Measurements from ENCODE around the gene TTYH1. TPM values are rescaled to one million over a fixed set of nuclear protein-coding genes. Genes with fewer than 3 reads are reported as not detected.

The TTYH1 gene
- total RNA-seq, 1 donor from 2014 or later, result 144 TPM

- no peaks in the 10 kb centered on the region for H3K9me3 Mint-ChIP-seq (ENCODE audit: low read depth)
- no peak for DNase-seq (ENCODE audit: low spot score, unreplicated experiment)
- peaks cover 1% of the 10 kb centered on the region for H3K4me1 Mint-ChIP-seq (ENCODE audit: low read depth)
- no peak for TF ChIP-seq CTCF (IDR thresholded peaks at IDR 0.05; ENCODE audit: unreplicated experiment)
- H3K36me3 Mint-ChIP-seq (ENCODE audit: insufficient read depth), result peaks cover 21% of the 10 kb centered on the region
- H3K27me3 Mint-ChIP-seq, result peaks cover 2% of the 10 kb centered on the region
- peak overlapping the region; percentile 35 for H3K4me3 Mint-ChIP-seq (ENCODE audit: low read depth)
- peak overlapping the region; percentile 74 for H3K27ac Mint-ChIP-seq
These were observed 43.5 kb downstream of the TTYH1 start for GRCh38 chr19:54458648-54459281.

DNA sequence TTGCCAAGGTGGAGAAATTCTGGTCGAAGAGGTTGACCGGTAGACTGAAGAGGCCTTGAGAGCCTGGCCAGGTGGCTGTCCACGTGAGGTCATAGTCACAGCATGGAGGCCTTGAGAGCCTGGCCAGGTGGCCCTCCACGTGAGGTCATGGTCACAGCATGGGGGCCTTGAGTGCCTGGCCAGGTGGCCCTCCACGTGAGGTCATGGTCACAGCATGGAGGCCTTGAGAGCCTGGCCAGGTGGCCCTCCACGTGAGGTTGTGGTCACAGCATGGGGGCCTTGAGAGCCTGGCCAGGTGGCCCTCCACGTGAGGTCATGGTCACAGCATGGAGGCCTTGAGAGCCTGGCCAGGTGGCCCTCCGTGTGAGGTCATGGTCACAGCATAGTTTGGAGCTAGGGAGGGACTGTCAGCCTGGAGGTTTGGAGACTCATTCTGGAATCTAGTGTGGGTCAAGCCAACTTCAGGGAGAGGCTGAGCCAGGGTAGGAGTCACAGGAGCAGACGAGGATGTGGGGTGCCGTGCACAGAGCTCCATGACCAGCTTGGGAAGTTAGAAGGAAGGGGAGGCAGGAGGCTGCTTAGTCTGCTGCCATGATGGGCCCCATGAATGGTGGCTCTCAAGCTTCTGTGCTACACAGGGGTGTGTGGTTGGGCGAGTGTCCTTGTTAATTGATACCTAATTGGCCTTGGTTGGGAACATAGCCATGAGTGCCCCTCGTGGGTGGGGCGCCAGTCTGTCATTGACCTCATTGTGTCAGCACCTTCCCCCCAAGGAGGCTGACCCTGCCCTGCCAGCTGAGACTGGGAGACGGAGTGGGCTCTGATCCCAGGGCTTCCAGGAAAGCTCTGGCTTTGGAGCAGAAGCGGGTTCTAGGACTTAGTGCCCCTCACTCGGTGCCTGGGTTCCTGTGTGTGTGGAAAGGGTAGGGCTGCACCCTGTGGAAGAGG lies 44.3 kb downstream of the TTYH1 start:
- no peak for TF ChIP-seq CTCF (IDR thresholded peaks at IDR 0.05; ENCODE audit: unreplicated experiment)
- H3K4me1 Mint-ChIP-seq (ENCODE audit: low read depth), result peaks cover 7% of the 10 kb centered on the region
- no peaks in the 10 kb centered on the region for H3K9me3 Mint-ChIP-seq (ENCODE audit: low read depth)
- DNase-seq (ENCODE audit: low spot score, unreplicated experiment), result no peak
- peaks cover 21% of the 10 kb centered on the region for H3K36me3 Mint-ChIP-seq (ENCODE audit: insufficient read depth)
- peak overlapping the region; percentile 74 for H3K27ac Mint-ChIP-seq
- H3K4me3 Mint-ChIP-seq (ENCODE audit: low read depth), result peak overlapping the region; percentile 35
- peaks cover 8% of the 10 kb centered on the region for H3K27me3 Mint-ChIP-seq

DNA sequence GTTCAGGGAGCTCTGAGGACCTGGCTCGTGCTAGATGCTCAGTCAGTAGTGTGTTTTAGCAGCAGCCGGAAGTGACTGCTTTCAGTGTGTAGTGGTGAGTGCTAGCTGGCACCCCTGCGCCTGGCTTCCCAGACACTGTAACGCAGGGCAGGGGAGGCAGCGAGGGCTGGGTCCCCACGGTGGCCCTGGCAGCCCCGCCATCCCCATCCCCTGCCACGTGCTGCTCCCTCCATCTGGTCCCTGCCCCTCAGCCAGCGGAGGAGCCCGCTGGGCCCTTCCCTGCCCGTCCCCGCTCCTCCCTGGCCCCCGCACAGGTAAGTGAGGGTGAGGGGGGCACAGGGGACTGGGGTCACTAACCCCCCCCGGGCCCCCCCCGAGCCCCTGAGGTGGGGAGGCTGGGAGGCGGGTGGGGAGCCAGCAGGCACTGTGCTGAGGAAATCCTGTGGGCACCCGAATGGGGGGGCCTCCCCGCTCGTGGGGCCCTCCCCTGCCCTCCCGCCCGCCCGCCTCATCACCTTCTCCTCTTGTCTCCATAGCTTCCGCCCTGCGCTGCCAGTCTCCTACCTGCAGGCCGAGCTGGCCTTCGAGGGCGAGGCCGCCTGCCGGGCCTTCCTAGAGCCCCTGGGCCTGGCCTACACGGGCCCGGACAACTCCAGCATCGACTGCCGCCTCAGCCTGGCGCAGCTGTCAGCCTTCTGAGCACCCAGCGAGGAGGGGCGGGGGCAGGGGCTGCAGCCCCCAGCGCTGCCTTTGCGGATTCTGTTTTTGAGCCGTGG lies 45.2 kb downstream of the TTYH1 start:
- peaks cover 19% of the 10 kb centered on the region for H3K36me3 Mint-ChIP-seq (ENCODE audit: insufficient read depth)
- H3K4me1 Mint-ChIP-seq (ENCODE audit: low read depth), result peaks cover 7% of the 10 kb centered on the region
- H3K4me3 Mint-ChIP-seq (ENCODE audit: low read depth), result no peak overlapping the region
- DNase-seq (ENCODE audit: low spot score, unreplicated experiment), result no peak
- no peaks in the 10 kb centered on the region for H3K9me3 Mint-ChIP-seq (ENCODE audit: low read depth)
- H3K27ac Mint-ChIP-seq, result no peak overlapping the region
- no peak for TF ChIP-seq CTCF (IDR thresholded peaks at IDR 0.05; ENCODE audit: unreplicated experiment)
- H3K27me3 Mint-ChIP-seq, result peaks cover 8% of the 10 kb centered on the region

DNA sequence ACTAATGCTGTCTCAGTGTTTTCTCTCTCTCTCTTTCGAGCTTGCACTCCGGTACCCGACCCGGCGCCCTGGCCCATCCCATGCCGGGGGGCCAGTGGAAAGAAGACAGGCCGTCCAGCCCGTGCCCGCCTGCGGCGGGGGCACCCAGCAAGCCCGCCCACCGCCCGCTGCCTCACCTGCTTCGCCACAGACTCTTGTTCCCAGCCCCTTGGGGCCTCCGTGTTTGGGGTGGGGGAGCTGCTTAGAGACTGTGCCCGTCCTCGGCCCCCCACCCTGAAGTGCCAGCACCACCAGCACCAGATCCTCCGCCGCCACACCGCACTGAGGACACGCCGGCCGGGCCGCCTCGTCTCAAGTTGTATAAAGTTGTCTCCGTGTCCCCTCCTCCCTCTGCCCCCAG lies 45.9 kb downstream of the TTYH1 start:
- H3K36me3 Mint-ChIP-seq (ENCODE audit: insufficient read depth), result peaks cover 19% of the 10 kb centered on the region
- peaks cover 14% of the 10 kb centered on the region for H3K27me3 Mint-ChIP-seq
- no peak overlapping the region for H3K27ac Mint-ChIP-seq
- no peak overlapping the region for H3K4me3 Mint-ChIP-seq (ENCODE audit: low read depth)
- no peaks in the 10 kb centered on the region for H3K9me3 Mint-ChIP-seq (ENCODE audit: low read depth)
- no peak for TF ChIP-seq CTCF (IDR thresholded peaks at IDR 0.05; ENCODE audit: unreplicated experiment)
- DNase-seq (ENCODE audit: low spot score, unreplicated experiment), result no peak
- peaks cover 7% of the 10 kb centered on the region for H3K4me1 Mint-ChIP-seq (ENCODE audit: low read depth)

DNA sequence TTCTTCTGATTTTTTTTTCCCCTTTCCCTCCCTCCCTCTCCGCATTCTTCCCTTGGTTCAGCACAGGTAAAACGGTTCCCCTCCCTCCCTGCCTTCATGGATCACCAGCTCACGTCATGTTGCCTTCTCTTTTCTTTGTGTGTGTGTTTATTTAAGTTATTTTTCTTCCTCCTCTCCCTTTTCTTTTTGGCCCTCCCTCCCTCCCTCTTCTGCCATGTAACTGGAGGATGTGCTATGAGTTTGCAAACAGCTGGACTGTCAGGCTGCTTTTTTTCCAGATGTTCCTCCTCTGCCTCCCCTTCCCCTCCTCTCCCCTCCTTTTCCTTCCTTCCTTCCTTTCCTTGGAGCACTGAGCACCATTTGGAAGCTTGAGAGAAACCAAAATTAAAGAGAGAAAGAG lies 46.3 kb downstream of the TTYH1 start:
- Mint-ChIP-seq H3K4me1 (ENCODE audit: low read depth) (peaks cover 7% of the 10 kb centered on the region), H3K27me3 (peaks cover 18% of the 10 kb centered on the region), H3K4me3 (ENCODE audit: low read depth) (no peak overlapping the region), H3K27ac (no peak overlapping the region), H3K36me3 (ENCODE audit: insufficient read depth) (peaks cover 19% of the 10 kb centered on the region), H3K9me3 (ENCODE audit: low read depth) (no peaks in the 10 kb centered on the region)
- DNase-seq (ENCODE audit: low spot score, unreplicated experiment), result no peak
- TF ChIP-seq CTCF (IDR thresholded peaks at IDR 0.05; ENCODE audit: unreplicated experiment), result no peak
